ENCODE results near the gene FRMD3. TPM values are rescaled to one million over a fixed set of nuclear protein-coding genes. Genes with fewer than 3 reads are reported as not detected.

The FRMD3 gene
- total and polyA plus RNA-seq, 4 donors: 1.8 to 7.4 (median 6.0) TPM

Other genes starting within 250 kb of the FRMD3 start
- gene IDNK, start 84.7 kb upstream of the FRMD3 start, total RNA-seq: 1 to 10 TPM; 1.7 to 6.3 TPM
- gene IDNK, start 84.7 kb upstream of the FRMD3 start, polyA plus RNA-seq: 10 to 100 TPM in 1 of 2 donors, 1 to 10 TPM in 1; 8.3 to 21.8 TPM
- gene UBQLN1, start 169.6 kb upstream of the FRMD3 start, total RNA-seq: 10 to 100 TPM; 80.0 to 93.1 TPM
- gene UBQLN1, start 169.6 kb upstream of the FRMD3 start, polyA plus RNA-seq: 10 to 100 TPM; 31.4 to 37.4 TPM